H1 (cell line): Measurements from ENCODE around the gene BTBD8.

Experiments
- CTCF ChIP-seq, 3 experiments: IDR thresholded peaks; 1 replicate in 2 of 3; 2 replicates in 1 of 3; pipeline versions ENCODE4 v1.5.1 to v1.6.1; 2011; ENCODE audit warnings: low read length in 3 of 3, mild to moderate bottlenecking in 3 of 3, inconsistent platforms in 2 of 3, low read depth in 1 of 3, moderate library complexity in 1 of 3; ENCODE audit not compliant: insufficient read depth in 1 of 3; ENCODE audit errors: control extremely low read depth in 1 of 3
- JUND ChIP-seq: IDR thresholded peaks from 2 replicates; pipeline ENCODE4 v1.6.1; 2011; ENCODE audit warnings: mild to moderate bottlenecking, improper control_type of control experiment, low read length
- POLR2A ChIP-seq, 2 experiments: IDR thresholded peaks; 1 replicate in 1 of 2; 2 replicates in 1 of 2; pipeline ENCODE4 v1.6.1; 2011; ENCODE audit warnings: low read depth in 2 of 2, low read length in 2 of 2, mild to moderate bottlenecking in 2 of 2; ENCODE audit errors: control extremely low read depth in 1 of 2
- RAD21 ChIP-seq, 2 experiments: IDR thresholded peaks in 1 of 2; conservative IDR thresholded peaks in 1 of 2; 2 replicates each; pipeline ENCODE4 v1.6.1; 2011; ENCODE audit warnings: low read depth in 2 of 2, low read length in 2 of 2, improper control_type of control experiment in 1 of 2, inconsistent platforms in 1 of 2, mild to moderate bottlenecking in 1 of 2, moderate library complexity in 1 of 2
- TAF1 ChIP-seq: IDR thresholded peaks from 2 replicates; pipeline ENCODE4 v1.6.1; 2011; ENCODE audit warnings: mild to moderate bottlenecking, low read depth, low read length
- YY1 ChIP-seq: IDR thresholded peaks from 2 replicates; pipeline ENCODE4 v1.6.1; 2011; ENCODE audit warnings: low read depth, mild to moderate bottlenecking, low read length

GRCh38 chr1:92051948-92052347, 28.2 kb upstream of the BTBD8 start:
- TF ChIP-seq JUND (no peak), TAF1 (no peak), YY1 (no peak), POLR2A (IDR thresholded peaks at IDR 0.05; ENCODE audit: control extremely low read depth in 1 of 2, low read depth in 2 of 2, low read length in 2 of 2) (no peak), RAD21 (IDR thresholded peaks at IDR 0.05 in 1 of 2, conservative IDR thresholded peaks at IDR 0.05 in 1 of 2; ENCODE audit: low read depth in 2 of 2, low read length in 2 of 2) (no peak), CTCF (IDR thresholded peaks at IDR 0.05; ENCODE audit: control extremely low read depth in 1 of 3, insufficient read depth in 1 of 3, low read depth in 1 of 3, low read length in 3 of 3) (no peak)
